Activated CD4-positive, CD25-positive, alpha-beta regulatory T cell treated with anti-CD3 and anti-CD28 coated beads, Interleukin-2, amount 50 U/mL, for 24 hours (primary cell): Measurements from ENCODE around the gene PCK2.
A peak's percentile ranks its signal among the peaks of the same experiment; 100 is the strongest.
"Not testable (repeated sequence)": the region's sequence is repeated elsewhere in the genome, so short reads cannot be mapped to it uniquely, and the experiment has no call there.

ENCODE experiments used
- ATAC-seq, 2 donors: fragments of 150-1000 bp; cut with Tn5 transposase; one replicate each; pipeline ENCODE4 v1.10.0; 2021; ENCODE audit warnings: mild to moderate bottlenecking in 1 of 2, moderate library complexity in 1 of 2

PCK2 gene

DNA sequence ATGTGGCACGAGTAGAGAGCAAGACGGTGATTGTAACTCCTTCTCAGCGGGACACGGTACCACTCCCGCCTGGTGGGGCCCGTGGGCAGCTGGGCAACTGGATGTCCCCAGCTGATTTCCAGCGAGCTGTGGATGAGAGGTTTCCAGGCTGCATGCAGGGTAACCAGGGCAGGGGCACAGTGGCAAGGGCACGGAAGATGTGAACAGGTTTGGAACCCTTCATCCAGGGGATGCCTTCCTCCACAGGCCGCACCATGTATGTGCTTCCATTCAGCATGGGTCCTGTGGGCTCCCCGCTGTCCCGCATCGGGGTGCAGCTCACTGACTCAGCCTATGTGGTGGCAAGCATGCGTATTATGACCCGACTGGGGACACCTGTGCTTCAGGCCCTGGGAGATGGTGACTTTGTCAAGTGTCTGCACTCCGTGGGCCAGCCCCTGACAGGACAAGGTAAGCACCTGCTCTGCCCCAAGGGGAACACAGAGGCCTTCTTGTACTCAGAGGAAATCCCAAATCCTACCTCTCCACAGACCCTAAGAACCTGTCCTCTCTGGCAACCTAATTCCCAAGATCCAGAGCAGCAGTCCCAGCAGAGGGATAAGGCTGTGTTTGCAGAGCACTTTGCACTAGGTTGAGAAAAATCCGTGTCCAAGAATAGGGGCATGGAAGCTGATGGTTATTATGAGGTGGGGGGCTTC lies 4.3 kb downstream of the PCK2 start:
- ATAC-seq, result no peak

GRCh38 chr14:24098927-24099813 lies 5.1 kb downstream of the PCK2 start:
- ATAC-seq, result no peak

DNA sequence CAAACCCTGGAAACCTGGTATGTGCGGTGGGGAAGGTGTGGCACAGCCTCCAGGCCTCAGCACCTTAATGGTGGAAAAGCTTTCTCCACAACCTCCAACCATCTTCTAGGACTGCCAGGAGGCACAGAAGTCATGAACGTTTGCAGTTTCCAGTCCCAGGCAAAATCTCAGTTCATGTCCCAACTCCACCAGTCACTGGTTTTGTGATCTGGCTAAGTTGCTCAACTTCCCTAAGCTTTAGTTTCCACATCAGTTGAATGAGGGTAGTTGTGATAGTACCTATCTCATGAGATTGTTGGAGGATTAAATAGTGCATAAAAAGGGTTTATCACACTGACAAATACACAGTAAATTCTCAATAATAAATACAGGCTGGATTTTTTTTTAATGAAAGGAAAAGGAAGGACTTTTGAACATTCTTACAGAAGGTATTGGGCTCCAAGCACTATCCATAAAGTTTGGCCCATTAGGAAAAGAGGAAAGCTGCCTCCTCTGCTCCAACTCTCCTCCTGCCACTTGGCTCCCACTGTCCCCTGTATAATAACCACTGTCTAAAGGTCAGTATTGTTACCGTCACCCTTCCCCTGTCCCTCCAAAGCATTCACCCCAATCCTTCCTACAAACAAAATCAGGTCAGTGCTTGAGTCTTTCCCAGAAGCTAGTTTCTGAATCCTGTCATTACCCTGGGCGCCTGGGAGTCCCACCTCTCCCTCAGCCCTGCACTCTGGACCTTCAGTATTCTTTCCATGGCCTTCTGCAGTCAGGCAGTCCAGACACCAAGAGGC lies 6.3 kb downstream of the PCK2 start:
- ATAC-seq, result no peak

- no peak for ATAC-seq
Measured at GRCh38 chr14:24100982-24101494, 6.9 kb downstream of the PCK2 start.

GRCh38 chr14:24102357-24103048 lies 8.4 kb downstream of the PCK2 start:
- no peak for ATAC-seq

DNA sequence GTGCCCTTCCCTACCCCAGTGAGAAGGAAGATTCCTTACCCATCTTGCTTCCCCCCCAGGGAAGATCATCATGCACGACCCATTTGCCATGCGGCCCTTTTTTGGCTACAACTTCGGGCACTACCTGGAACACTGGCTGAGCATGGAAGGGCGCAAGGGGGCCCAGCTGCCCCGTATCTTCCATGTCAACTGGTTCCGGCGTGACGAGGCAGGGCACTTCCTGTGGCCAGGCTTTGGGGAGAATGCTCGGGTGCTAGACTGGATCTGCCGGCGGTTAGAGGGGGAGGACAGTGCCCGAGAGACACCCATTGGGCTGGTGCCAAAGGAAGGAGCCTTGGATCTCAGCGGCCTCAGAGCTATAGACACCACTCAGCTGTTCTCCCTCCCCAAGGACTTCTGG lies 9.3 kb downstream of the PCK2 start:
- no peak for ATAC-seq

- not testable (repeated sequence) for ATAC-seq
Measured at GRCh38 chr14:24105609-24106239, 11.6 kb downstream of the PCK2 start.

- ATAC-seq, result no peak
Measured at GRCh38 chr14:24106672-24107271, 12.7 kb downstream of the PCK2 start.

DNA sequence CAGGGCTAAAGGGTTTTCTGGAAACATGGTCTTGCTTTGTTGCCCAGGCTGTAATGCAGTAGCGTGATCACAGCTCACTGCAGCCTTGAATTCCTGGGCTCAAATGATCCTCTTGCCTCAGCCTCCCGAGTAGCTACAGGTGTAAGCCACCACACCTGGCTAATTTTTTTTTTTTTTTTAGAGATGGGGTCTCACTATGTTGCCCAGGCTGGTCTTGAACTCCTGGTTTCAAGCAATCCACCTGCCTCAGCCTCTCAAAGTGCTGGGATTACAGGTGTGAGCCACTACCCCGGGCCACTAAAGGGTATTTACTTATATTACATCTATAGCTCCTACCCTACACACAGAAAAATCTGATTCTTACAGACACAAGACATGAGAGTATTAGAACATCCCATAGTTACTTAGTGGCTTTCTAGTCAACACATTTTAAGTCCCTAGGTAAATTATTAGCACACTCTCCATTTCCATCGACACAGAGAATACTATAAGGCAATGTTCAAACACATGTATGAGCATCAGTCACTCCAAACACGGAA lies 14.3 kb downstream of the PCK2 start:
- ATAC-seq, result peak in 1 of 2 donors; percentile 15

DNA sequence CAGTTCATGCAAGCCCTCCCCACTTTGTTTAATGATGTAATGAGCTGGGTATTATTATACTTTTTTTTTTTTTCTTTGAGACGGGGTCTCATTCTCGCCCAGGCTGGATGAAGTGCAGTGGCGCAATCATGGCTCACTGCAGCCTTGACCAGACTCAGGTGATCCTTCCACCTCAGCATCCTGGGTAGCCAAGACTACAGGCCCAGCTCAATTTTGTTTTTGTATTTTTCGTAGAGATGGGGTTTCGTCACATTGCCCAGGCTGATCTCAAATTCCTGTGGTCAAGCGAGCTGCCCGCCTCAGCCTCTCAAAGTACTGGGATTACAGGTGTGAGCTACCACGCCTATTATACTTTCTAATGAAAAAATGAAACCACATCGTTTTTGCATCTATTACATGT lies 15.9 kb downstream of the PCK2 start:
- ATAC-seq, result no peak

GRCh38 chr14:24110523-24110922 lies 16.4 kb downstream of the PCK2 start:
- no peak for ATAC-seq

GRCh38 chr14:24113379-24113800 lies 19.3 kb downstream of the PCK2 start:
- no peak for ATAC-seq

DNA sequence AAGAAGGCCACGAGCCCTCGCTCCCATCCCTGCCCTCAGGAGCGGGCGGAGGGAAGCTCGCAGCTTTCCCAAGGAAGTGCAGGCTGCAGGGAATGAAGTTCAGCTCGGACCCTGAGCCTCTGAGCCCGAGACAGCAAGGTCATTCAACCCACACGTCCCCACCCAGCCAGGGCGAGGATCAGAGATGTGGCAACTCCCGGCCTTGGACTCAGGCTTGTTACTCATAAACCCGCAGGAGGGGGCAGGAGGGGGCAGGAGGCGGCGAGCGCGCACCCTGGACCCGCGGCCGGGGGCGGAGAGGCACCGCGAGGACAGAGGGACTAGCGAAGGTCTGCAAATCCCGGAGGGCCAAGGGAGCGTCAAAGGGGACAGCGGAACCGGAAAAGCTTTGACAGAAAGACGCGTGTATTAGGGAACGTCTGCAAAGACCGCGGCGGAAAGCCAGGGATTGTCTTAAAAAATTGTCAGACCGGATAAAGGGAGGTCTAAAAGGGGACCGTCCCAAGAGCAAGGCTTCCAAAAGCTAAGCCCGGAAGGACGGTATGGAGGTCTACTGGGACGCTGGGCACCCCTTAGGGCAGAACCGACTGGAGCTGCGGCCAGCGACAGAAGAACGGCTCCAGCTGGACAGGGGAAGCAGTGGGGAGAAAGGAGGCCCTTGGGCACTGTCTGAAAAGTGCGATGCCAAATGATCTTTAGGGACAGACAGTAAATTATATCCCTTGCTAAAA lies 19.9 kb downstream of the PCK2 start:
- ATAC-seq, result peak; percentile 22

GRCh38 chr14:24114532-24115421 lies 20.7 kb downstream of the PCK2 start, which contains the start of the genes DCAF11 and NRL:
Gene DCAF11, plus strand, starts transcription at chr14:24114777. Its CDS starts 818 bp downstream, at chr14:24115595.
Gene NRL, minus strand, starts transcription at chr14:24114949. Its CDS starts 32,101 bp downstream, at chr14:24082848.
- ATAC-seq, result peak; percentile 89

DNA sequence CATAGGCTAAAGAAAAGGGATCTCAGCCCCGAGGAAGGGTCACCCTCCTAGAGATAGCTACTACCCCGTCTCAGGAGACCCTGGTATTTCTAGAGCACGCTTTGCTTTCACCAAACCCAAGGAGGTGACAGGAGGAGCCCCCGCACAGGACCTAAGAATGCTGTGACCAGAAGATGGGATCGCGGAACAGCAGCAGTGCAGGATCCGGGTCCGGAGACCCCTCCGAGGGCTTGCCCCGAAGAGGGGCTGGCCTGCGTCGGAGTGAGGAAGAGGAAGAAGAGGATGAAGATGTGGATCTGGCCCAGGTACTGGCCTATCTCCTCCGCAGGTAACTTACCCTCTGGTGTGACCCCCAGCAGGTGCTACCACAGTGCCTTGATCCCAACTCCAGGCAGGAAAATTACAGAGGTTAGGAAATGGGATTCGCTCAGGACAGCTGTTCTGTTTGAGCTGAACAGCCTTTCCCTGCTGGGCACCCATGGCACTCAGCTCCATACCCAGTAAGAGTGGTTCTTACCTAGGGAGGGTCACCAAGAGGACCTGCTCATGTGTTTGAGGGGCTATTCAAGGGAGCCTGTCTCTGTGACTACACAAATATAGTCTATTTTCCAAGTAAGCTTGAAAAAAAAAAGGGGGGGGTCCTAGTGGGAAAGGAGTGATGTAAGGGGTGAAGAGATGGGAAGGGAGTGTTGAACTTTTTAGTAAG lies 21.5 kb downstream of the PCK2 start:
- ATAC-seq, result no peak

GRCh38 chr14:24116128-24116814 lies 22.2 kb downstream of the PCK2 start:
- no peak for ATAC-seq

DNA sequence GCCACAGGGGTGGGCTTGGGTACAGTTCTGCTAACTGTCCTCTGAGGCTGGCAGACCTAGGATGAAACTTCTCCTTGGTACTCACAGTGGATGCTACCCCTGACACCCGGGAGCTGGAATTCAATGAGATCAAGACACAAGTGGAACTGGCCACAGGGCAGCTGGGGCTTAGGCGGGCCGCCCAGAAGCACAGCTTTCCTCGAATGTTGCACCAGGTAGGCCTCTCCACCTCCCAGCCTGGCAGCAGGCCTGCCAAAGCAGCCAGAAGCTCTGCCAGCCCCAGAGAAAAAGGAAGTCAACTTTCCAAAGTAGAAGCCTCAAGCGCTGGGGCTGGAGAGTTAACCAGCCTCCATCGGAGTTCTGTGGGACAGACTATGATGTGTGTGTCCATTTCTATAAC lies 23.1 kb downstream of the PCK2 start:
- ATAC-seq, result no peak

- ATAC-seq, result no peak
Measured at GRCh38 chr14:24119691-24120090, 25.6 kb downstream of the PCK2 start.
